GM21367 (cell line): ENCODE measurements around the gene DIP2C.
"Not testable (repeated sequence)": the region's sequence is repeated elsewhere in the genome, so short reads cannot be mapped to it uniquely, and the experiment has no call there.

ENCODE experiments used
- ATAC-seq: cut with Tn5 transposase; IDR thresholded peaks from one replicate; pipeline ENCODE4 v1.9.1; 2021; ENCODE audit not compliant: unreplicated experiment

DIP2C gene

GRCh38 chr10:520402-520787 lies 169.1 kb downstream of the DIP2C start:
- ATAC-seq, result no peak

GRCh38 chr10:519716-520401 lies 169.6 kb downstream of the DIP2C start:
- ATAC-seq, result no peak

GRCh38 chr10:519055-519715 lies 170.3 kb downstream of the DIP2C start:
- ATAC-seq, result no peak

- no peak for ATAC-seq
Measured at GRCh38 chr10:517872-518475, 171.5 kb downstream of the DIP2C start.

- ATAC-seq, result no peak
Measured at GRCh38 chr10:517241-517830, 172.1 kb downstream of the DIP2C start.

- no peak for ATAC-seq
Measured at GRCh38 chr10:516764-517163, 172.7 kb downstream of the DIP2C start.

GRCh38 chr10:515674-516073 lies 173.8 kb downstream of the DIP2C start:
- ATAC-seq, result peak; percentile 60

GRCh38 chr10:514137-514671 lies 175.3 kb downstream of the DIP2C start:
- ATAC-seq, result no peak

- ATAC-seq, result peak; percentile 48
Measured at GRCh38 chr10:513393-513792, 176.1 kb downstream of the DIP2C start.

GRCh38 chr10:512661-513060 lies 176.8 kb downstream of the DIP2C start:
- ATAC-seq, result not testable (repeated sequence)

- ATAC-seq, result no peak
Measured at GRCh38 chr10:511849-512191, 177.6 kb downstream of the DIP2C start.

- ATAC-seq, result no peak
Measured at GRCh38 chr10:511101-511848, 178.2 kb downstream of the DIP2C start.

GRCh38 chr10:510415-510881 lies 179.0 kb downstream of the DIP2C start:
- ATAC-seq, result no peak

GRCh38 chr10:509361-510102 lies 179.9 kb downstream of the DIP2C start:
- no peak for ATAC-seq

GRCh38 chr10:508726-509125 lies 180.7 kb downstream of the DIP2C start:
- no peak for ATAC-seq

- ATAC-seq, result no peak
Measured at GRCh38 chr10:507908-508444, 181.5 kb downstream of the DIP2C start.

- ATAC-seq, result no peak
Measured at GRCh38 chr10:507355-507699, 182.1 kb downstream of the DIP2C start.

GRCh38 chr10:506451-507354 lies 182.8 kb downstream of the DIP2C start:
- no peak for ATAC-seq

GRCh38 chr10:505419-505818 lies 184.0 kb downstream of the DIP2C start:
- no peak for ATAC-seq
